GM23248 (cell line): ENCODE results near the gene PANK1.

Experiments used
- EZH2 ChIP-seq: fragments of 200-600 bp; sonication (generic); IDR thresholded peaks from 2 replicates; pipeline ENCODE4 v1.6.1; 2018; ENCODE audit warnings: antibody characterized with exemption, mild to moderate bottlenecking; ENCODE audit not compliant: insufficient read depth, poor library complexity, severe bottlenecking
- EZH2phosphoT487 ChIP-seq: fragments of 200-600 bp; sonication (generic); IDR thresholded peaks from 2 replicates; pipeline ENCODE4 v1.6.1; 2018; ENCODE audit warnings: antibody characterized with exemption, moderate library complexity, mild to moderate bottlenecking, low read depth; ENCODE audit not compliant: insufficient read depth

DNA sequence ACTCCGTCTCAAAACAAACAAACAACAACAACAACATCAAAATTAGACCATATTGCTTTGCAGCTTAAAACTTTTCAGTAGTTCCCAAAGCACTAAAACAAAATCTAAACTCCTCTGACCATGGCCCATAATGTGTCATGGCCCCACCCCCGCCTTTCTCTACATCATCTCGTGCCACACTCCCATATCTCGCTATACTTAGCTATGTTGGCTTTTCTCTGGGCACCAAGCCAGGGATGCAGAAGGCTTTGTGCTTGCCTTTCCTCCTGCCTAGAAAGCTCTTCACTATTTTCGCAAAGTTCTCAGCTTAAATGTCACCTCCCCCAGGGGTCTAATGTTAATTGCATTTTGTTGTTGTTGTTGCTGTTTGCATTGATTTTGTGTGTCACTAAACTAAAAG is 94.5 kb downstream of the PANK1 start:
- TF ChIP-seq EZH2: no peak
- no peak for TF ChIP-seq EZH2phosphoT487
